Stimulated activated CD8-positive, alpha-beta memory T cell treated with anti-CD3 and anti-CD28 coated beads, Interleukin-4, amount 100 ng/mL, for 1 hour (primary cell): ENCODE results near the gene TSC22D1.

ENCODE experiments used
- DNase-seq, 2 donors: peaks; one replicate each; pipeline ENCODE4 v3.0.0-alpha.2; 2020; ENCODE audit warnings: low read depth in 2 of 2, low spot score in 1 of 2

TSC22D1 gene

DNA sequence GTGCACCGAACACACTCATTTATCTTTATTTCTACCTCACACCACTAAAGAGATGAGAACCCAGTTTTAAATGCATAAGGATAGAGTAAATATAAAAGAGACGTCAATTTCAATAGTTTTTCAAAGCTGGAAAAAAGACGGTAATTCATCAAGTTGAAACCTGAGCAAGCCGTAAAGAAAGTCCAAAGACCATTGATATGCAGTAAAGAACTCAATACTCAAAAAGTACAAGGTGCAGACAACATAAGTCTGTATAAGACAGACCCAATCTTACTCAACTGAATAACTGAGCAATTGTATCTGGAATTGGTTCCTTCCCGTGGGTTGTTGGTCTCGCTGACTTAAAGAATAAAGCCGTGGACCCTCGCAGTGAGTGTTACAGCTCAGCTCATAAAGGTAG, 120.4 kb downstream of the TSC22D1 start:
- DNase-seq, result no peak

GRCh38 chr13:44453881-44454280, 122.2 kb downstream of the TSC22D1 start:
- DNase-seq, result no peak

- DNase-seq, result no peak
These were observed 123.1 kb downstream of the TSC22D1 start for GRCh38 chr13:44453069-44453468.

DNA sequence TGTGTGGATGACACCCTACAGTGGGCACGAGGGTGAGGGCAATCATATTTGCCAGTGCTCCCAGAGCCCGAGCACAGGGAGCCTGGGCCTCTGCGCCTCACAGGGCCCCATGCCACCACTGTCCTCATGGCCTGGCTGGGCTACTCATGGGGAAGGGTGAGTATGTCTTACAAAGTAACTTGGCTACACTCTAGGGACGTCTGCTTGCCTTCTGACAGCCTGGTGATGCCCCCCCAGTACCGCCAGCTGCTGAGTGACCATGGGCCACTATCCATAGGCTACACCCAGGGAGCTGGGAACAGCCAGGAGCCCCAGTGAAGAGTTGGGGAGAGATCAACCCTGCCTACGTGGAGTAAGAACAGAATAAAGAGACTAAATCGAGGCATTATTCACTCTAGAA, 123.7 kb downstream of the TSC22D1 start:
- no peak for DNase-seq

GRCh38 chr13:44451651-44452050, 124.5 kb downstream of the TSC22D1 start:
- DNase-seq, result no peak

DNA sequence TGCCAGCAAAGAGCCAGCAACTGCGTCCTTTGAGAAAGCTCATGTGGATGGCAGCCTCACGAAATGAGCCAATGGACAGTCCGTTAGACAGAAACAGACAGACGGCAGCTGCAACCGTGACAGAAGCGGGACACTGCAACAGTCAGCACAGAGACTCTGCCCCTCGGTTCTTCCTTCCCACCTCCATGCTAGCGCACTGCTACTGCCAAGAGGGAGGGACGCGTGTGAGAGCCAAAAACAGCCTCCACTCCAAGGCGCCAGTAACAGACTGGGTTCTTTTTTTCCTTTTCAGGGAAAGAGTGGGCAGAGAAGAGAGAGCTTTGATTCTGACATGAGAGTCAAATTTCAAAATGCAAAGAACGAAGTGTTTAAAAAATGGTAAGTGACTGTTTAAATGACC, 125.0 kb downstream of the TSC22D1 start:
- no peak for DNase-seq

- no peak for DNase-seq
These were observed 125.9 kb downstream of the TSC22D1 start for GRCh38 chr13:44449999-44450821.

GRCh38 chr13:44448875-44449274, 127.3 kb downstream of the TSC22D1 start:
- no peak for DNase-seq

DNA sequence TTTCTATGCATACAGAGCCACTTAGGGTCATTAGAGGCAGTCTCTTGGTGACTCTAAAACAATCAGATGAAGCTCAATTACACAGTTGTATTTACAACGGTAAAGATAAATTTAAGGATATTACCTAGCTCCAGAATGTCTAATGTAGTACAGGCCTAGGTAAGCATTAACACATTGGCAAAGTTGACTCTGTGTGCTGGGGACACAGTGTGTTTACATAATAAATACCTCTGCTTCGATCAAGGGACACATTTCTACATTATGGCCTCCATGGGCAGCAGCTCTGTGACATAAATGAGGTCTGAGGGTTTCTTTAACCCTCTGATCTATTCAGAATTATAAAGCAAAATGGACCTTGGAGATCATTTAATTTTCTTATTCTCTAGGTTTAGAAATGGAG, 127.8 kb downstream of the TSC22D1 start:
- no peak for DNase-seq

DNA sequence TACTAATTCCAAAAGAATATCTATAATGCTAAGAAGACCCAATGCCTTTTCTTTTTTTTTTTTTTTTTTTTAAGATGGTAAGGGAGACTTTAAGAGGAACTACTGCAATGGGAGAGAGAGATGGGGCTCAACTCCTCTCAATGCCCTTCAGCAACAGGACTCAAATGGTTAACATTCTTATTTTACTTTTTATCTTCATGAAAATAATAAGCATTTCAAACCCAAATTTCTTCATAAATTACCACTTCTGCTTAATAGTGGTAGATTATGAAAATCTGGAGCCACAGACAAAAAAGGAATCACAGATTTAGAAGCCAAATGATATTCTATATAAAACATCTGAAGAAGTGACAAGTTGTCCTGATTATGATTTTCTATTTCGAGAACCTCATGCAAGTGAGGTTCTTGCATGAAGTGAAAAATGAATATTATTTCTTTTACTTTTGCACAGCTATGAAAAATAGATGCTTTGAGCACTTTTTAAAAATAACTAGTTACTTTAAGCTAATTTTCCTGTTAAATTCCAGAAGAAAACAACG, 128.3 kb downstream of the TSC22D1 start:
- DNase-seq, result no peak

- no peak for DNase-seq
These were observed 136.0 kb downstream of the TSC22D1 start for GRCh38 chr13:44440046-44440608.

- no peak for DNase-seq
These were observed 136.6 kb downstream of the TSC22D1 start for GRCh38 chr13:44439452-44440024.

GRCh38 chr13:44438234-44438579, 137.9 kb downstream of the TSC22D1 start:
- no peak for DNase-seq

DNA sequence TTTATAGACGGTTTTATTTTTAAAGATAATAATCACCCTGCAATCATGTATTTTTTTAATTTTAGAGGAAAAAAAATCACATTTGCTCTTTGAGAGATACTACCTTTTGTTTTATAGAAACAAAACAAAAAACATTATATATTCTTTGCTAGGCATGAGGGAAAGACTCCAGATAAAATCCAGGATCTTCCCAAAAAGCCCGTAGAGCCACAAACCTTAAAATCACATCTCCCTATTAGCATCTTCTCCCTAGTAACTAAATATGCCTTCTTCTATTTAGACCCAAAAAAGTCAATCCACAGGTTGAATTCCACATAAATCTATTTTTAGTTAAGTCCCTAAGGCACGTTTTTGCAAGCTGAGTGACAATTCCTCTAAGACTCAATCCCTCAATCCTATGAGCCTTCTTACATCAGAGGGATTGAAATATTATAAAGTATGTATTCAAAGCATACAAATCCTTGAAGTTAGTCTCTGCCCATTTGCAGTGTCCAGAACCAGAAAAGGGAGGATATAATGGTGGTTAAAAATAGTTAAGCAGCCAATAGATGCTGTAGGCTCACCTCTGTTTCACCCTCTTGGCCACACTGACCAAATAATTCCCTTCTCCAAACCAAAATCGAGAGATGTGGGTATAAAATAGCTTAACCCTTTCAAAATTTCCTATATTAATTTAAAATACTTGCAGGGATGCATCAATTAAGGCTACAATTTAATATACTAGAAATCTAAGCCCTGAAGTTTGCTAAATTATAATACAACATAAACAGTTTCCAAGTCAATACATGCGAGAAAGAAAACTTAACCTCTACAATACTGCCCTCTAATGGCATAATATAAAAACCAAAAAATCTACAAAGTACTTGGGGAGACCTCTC, 138.5 kb downstream of the TSC22D1 start:
- DNase-seq, result no peak

- peak in 1 of 2 donors; percentile 16 for DNase-seq
These were observed 139.4 kb downstream of the TSC22D1 start for GRCh38 chr13:44436589-44437337.

- no peak for DNase-seq
These were observed 140.1 kb downstream of the TSC22D1 start for GRCh38 chr13:44435919-44436510.

DNA sequence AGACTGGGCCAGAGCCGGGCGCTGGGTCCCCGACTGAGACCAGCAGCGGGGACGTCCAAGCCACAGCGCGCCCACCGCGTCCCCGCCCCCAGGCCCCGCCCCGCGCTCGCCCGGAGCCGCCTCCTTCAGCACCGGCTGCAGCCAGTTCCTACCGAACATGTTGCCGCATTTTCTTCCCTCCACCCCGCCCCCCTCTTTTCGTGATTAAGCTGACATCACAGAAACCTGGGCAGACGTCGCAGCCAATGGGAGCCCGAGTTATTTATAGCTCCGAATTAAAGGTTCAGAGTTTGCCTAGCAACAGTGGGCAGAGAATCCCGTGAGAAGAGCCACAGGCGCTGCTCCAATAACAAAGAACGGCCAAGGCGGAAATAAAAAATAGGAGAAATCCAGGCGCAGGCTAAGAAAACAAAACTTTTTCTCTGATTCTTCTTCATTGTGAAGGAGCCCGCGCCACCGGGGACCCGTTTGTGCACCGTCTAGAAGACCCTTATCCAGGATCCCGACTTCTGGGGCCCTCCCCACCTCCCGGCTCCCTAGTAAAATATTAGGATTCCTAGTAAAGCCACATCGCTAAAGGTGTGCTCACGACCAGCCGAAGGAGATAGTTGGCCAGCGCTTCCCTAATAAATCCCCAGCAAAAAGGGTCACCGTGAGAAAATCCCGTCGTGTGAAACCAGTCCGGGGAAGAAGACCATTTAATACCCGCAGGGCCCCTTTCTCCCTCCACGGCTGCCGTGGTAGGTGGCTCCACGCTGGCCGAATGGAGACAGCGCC, 140.8 kb downstream of the TSC22D1 start:
- DNase-seq, result peak; percentile 70 to 78

DNA sequence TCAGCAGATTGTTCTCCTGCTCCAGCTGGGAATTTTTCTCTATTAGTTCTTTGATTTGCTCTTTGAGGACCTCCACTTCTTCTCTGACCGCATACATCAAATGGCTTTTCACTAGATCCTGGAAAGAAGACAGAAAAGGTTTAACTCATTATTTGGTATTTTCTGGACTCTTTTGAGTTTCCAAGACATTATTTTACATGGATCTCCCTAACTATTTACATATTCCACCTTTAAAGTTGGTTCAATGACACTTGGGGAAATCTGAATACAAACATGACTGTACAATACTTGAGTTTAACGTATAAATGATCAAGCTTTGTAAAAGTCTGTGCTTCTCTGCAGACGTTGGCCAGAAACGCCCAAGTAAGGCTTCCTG, 141.4 kb downstream of the TSC22D1 start:
- DNase-seq, result no peak
